ENCODE measurements around the gene SNX33. TPM values are rescaled to one million over a fixed set of nuclear protein-coding genes. Genes with fewer than 3 reads are reported as not detected.

Gene SNX33
- total RNA-seq, 1 donor from 2014 or later, result 16.9 TPM

Other genes with a start within 250 kb of the SNX33 start
- gene SIN3A, start 196.2 kb upstream of the SNX33 start, total RNA-seq, result 25.1 and 40.8 TPM in 2 replicates
- 23.2 and 28.8 TPM in 2 replicates for gene PTPN9, start 68.6 kb upstream of the SNX33 start, total RNA-seq
- gene SNUPN, start 22.2 kb upstream of the SNX33 start, total RNA-seq, result 15.9 and 22.7 TPM in 2 replicates
- gene IMP3, start 7.7 kb upstream of the SNX33 start, total RNA-seq, result 100 and 115 TPM in 2 replicates
- 3.0 and 15.6 TPM in 2 replicates for gene CSPG4, start 64.9 kb downstream of the SNX33 start, total RNA-seq
- 42.9 and 48.0 TPM in 2 replicates for gene UBE2Q2, start 195.5 kb downstream of the SNX33 start, total RNA-seq